Left ventricle myocardium inferior (tissue), 1 donor: Measurements from ENCODE around the gene IPO9. TPM values are rescaled to one million over a fixed set of nuclear protein-coding genes. Genes with fewer than 3 reads are reported as not detected.

Source experiments
- DNase-seq: peaks from one replicate; pipeline ENCODE4 v3.0.0-alpha.2; 2020
- H3K27ac ChIP-seq: fragments of 200-600 bp; replicated peaks from 2 replicates; pipeline ENCODE4 v1.8.0; 2021
- H3K27me3 ChIP-seq: fragments of 200-600 bp; 2 replicates; pipeline ENCODE4 v1.8.0; 2021; ENCODE audit warnings: low read depth
- H3K36me3 ChIP-seq: fragments of 200-600 bp; 2 replicates; pipeline ENCODE4 v1.8.0; 2021
- H3K4me1 ChIP-seq: fragments of 200-600 bp; 2 replicates; pipeline ENCODE4 v1.8.0; 2021
- H3K4me3 ChIP-seq: fragments of 200-600 bp; 2 replicates; pipeline ENCODE4 v1.8.0; 2021; ENCODE audit warnings: mild to moderate bottlenecking, moderate library complexity
- H3K9me3 ChIP-seq: fragments of 200-600 bp; replicated peaks from 2 replicates; pipeline ENCODE4 v1.8.0; 2021
- CTCF ChIP-seq: fragments of 200-600 bp; IDR thresholded peaks from 2 replicates; pipeline ENCODE4 v1.8.0; 2021; ENCODE audit warnings: antibody characterized with exemption, mild to moderate bottlenecking, borderline replicate concordance
- intact Hi-C: fragments of 100-400 bp; cut with micrococcal nuclease; formaldehyde crosslinking; loops from one replicate; pipeline ENCODE4 v1.11.0; 2022
- total RNA-seq: library from RNA; stranded (reverse); fragmentation: NEBNext Ultra II Directional; extraction: Animal tissue kit (Norgen Biotek cat#: 25700); gene quantifications from one replicate; pipeline ENCODE4 v1.2.1, GENCODE V29; 2021
- donor health status: DM: no; HTN: yes; CAD: no; lungs with severe emphysema.

IPO9 gene
- total RNA-seq, 1 donor from 2014 or later, result 20.1 TPM

DNA sequence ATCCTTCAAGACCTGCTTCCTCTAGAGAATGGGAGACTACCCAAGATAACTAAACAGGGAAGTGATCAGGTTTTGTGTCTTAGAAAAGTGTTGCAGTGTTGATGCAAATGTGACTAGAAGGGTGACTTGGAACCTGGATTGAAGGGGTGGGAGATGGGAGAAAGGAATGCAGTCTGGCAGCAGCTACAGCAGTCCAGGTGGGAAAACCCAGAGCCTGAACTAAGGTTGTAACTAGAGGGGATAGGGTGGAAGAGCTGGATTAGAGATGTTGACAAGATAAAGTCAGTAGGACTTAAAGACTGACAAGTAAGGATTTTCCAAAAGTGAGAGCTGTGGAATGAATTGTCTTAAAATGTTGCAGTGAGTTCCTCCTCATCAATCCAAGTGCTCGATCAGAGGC is 52.7 kb downstream of the IPO9 start:
- DNase-seq, result no peak
- no peaks in the 10 kb centered on the region for H3K36me3 ChIP-seq
- H3K9me3 ChIP-seq, result no peaks in the 10 kb centered on the region
- no peak for TF ChIP-seq CTCF
- H3K4me3 ChIP-seq, result no peak overlapping the region
- intact Hi-C loops, result no loop called here
- no peak overlapping the region for H3K27ac ChIP-seq
- peaks cover 61% of the 10 kb centered on the region for H3K4me1 ChIP-seq
- no peaks in the 10 kb centered on the region for H3K27me3 ChIP-seq

DNA sequence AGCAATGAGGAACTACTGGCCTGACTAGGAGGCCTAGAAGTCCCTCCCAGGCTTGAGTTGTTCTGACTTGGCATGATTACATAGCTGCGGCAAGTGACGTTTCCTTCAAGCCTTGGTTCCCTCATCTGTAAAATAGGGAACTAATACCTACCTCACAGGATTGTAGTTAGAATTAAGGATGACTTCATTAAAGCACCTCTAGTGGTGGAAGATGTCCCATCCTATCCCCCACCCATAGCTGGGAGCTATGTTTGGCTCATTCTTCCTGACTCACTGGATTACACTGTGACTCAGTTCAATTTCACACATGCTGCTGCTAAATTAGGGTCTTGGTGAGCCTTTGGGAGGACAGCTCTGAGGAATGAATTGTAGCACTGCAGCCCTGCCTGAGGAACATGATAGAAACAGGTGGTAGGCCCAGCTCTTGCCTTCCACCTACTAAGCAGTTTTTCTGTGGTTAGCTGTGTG is 53.7 kb downstream of the IPO9 start:
- DNase-seq, result no peak
- no peak for TF ChIP-seq CTCF
- Histone ChIP-seq H3K27ac (peak overlapping the region; percentile 90), H3K27me3 (no peaks in the 10 kb centered on the region), H3K36me3 (no peaks in the 10 kb centered on the region), H3K9me3 (no peaks in the 10 kb centered on the region), H3K4me1 (peaks cover 72% of the 10 kb centered on the region), H3K4me3 (no peak overlapping the region)
- intact Hi-C loops, result no loop called here

- Histone ChIP-seq H3K4me3 (no peak overlapping the region), H3K27me3 (no peaks in the 10 kb centered on the region), H3K36me3 (no peaks in the 10 kb centered on the region), H3K27ac (peak overlapping the region; percentile 90), H3K4me1 (peaks cover 73% of the 10 kb centered on the region), H3K9me3 (no peaks in the 10 kb centered on the region)
- DNase-seq, result no peak
- TF ChIP-seq CTCF, result no peak
- intact Hi-C loops, result no loop called here
These were observed 54.3 kb downstream of the IPO9 start for GRCh38 chr1:201883266-201883665.

DNA sequence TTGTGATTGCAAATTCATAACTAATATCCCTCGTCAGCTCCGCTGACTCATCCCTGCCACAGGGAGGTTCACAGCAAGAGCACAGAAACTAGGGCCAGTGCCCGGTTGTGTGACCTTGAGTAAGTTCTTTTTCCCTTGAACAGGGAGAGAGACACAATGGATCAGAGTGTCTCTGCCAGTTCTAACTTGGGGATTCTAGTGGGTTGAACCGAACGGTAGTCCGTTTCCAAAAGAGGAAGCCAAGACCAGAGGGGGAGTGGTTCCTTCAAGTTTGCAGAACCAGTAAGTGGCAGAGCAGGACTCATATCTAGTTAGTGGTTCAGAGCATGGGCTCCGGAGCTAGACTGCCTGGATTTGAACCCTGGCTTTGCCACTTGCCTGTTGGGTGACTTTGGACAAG is 54.8 kb downstream of the IPO9 start:
- no peak for TF ChIP-seq CTCF
- peak overlapping the region; percentile 90 for H3K27ac ChIP-seq
- H3K36me3 ChIP-seq, result no peaks in the 10 kb centered on the region
- peaks cover 73% of the 10 kb centered on the region for H3K4me1 ChIP-seq
- H3K4me3 ChIP-seq, result no peak overlapping the region
- DNase-seq, result peak; percentile 43
- no peaks in the 10 kb centered on the region for H3K9me3 ChIP-seq
- no peaks in the 10 kb centered on the region for H3K27me3 ChIP-seq
- intact Hi-C loops, result no loop called here

GRCh38 chr1:201884425-201884824 is 55.5 kb downstream of the IPO9 start:
- H3K4me1 ChIP-seq, result peaks cover 77% of the 10 kb centered on the region

More at GRCh38 chr1:201884425-201884824, 55.5 kb downstream of the IPO9 start:
- H3K9me3 ChIP-seq, result no peaks in the 10 kb centered on the region
- intact Hi-C loops, result no loop called here
- peak overlapping the region; percentile 90 for H3K27ac ChIP-seq
- TF ChIP-seq CTCF, result no peak
- H3K36me3 ChIP-seq, result no peaks in the 10 kb centered on the region
- H3K4me3 ChIP-seq, result no peak overlapping the region
- DNase-seq, result peak; percentile 56
- no peaks in the 10 kb centered on the region for H3K27me3 ChIP-seq
